ENCODE data around the gene MLST8.

The MLST8 gene

DNA sequence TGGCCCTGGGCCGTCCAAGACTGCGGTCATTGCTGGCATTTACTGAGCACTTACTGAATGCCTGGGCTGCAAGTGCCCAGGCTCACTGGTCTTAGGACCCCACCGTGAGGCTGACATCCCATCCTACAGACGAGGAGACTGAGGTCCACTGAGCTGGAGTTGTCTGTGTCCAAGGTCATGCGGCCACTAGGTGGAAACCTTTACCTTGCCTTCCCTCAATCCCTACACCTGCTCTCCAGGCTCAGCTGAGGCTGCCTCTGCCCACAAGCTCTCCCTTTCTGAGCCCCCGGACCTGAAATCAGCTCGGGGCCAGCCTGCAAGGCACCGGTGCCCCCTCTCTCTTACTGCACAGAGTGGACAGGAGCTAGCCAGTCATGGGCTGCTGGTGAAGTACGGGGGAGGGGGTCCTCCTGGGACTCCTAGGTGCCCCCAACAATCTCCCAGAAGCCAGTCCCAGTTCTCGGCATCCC is 10.4 kb upstream of the MLST8 start:
- H3K4me3 ChIP-seq (ENCODE audit: low read depth, low read length) = no peak overlapping the region
- TF ChIP-seq, protein P1, sequence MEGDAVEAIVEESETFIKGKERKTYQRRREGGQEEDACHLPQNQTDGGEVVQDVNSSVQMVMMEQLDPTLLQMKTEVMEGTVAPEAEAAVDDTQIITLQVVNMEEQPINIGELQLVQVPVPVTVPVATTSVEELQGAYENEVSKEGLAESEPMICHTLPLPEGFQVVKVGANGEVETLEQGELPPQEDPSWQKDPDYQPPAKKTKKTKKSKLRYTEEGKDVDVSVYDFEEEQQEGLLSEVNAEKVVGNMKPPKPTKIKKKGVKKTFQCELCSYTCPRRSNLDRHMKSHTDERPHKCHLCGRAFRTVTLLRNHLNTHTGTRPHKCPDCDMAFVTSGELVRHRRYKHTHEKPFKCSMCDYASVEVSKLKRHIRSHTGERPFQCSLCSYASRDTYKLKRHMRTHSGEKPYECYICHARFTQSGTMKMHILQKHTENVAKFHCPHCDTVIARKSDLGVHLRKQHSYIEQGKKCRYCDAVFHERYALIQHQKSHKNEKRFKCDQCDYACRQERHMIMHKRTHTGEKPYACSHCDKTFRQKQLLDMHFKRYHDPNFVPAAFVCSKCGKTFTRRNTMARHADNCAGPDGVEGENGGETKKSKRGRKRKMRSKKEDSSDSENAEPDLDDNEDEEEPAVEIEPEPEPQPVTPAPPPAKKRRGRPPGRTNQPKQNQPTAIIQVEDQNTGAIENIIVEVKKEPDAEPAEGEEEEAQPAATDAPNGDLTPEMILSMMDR (IDR thresholded peaks at IDR 0.05; ENCODE audit: low read depth, low read length) = peak; percentile 45
- TF ChIP-seq MYC (IDR thresholded peaks at IDR 0.05; ENCODE audit: low read depth, low read length) = no peak
- DNase-seq (ENCODE audit: low read depth) = peak; percentile 74

- no peak overlapping the region for H3K4me3 ChIP-seq (ENCODE audit: low read depth, low read length)
These were observed 9.7 kb upstream of the MLST8 start for GRCh38 chr16:2195322-2196161.

DNA sequence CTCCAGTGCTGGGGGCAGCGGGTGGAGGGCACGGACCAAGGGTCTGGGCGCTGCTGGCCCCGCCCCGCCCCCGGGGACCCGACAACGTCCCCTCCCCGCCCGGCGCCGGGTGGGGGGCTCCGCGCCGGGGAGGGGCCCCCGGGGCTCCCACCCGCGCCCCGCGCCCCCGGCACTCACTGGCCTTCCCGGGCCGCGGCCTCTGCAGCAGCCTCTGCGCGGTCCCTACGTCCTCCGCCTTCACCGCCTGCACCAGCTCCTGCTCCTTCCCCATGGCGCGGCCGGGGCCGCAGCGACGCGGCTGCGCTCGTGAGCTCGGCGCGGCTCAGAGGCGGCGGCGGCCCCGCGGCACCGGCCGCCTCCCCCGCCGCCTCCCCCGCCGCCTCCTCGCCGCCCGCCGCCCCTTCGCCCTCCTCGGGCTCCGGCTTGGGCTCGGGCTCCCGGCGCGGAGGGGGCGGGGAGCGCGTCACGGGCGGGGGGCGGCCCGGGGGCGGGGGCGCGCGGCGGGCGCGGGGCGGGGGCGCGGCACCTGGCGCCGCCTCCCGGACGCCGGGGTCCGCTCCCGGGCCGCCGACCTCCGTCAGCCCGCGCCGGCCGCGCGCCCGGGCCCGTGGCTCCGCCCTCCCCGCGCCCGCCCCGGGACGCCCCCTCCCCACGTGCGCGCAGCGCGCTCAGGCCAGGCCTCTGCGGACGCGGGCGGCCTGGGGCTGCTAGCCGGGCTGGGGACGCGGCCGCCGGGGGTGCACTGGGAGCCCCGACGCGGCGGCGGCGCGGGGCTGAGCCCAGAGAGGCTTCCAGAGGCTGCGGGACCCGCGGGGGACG is 8.9 kb upstream of the MLST8 start, which contains the start of gene CASKIN1:
CASKIN1 (minus strand) TSS at position 444 of the 819 bp plus-strand sequence; CDS start at position 271, 173 bp downstream.
- TF ChIP-seq MAX (IDR thresholded peaks at IDR 0.05; ENCODE audit: low read depth, low read length) (no peak), POLR2A (IDR thresholded peaks at IDR 0.05; ENCODE audit: extremely low read depth, insufficient read length) (no peak), MYC (IDR thresholded peaks at IDR 0.05; ENCODE audit: low read depth, low read length) (no peak)
- TF ChIP-seq, protein P1 (IDR thresholded peaks at IDR 0.05; ENCODE audit: low read depth, low read length) = no peak
- H3K4me3 ChIP-seq (ENCODE audit: low read depth, low read length) = no peak within 1 kb of the TSS
- DNase-seq (ENCODE audit: low read depth) = peak; percentile 55

More at GRCh38 chr16:2195322-2196161, 9.7 kb upstream of the MLST8 start:
- TF ChIP-seq POLR2A (IDR thresholded peaks at IDR 0.05; ENCODE audit: extremely low read depth, insufficient read length) = no peak
- no peak for TF ChIP-seq MYC (IDR thresholded peaks at IDR 0.05; ENCODE audit: low read depth, low read length)
- no peak for TF ChIP-seq MAX (IDR thresholded peaks at IDR 0.05; ENCODE audit: low read depth, low read length)
- TF ChIP-seq, protein P1 (IDR thresholded peaks at IDR 0.05; ENCODE audit: low read depth, low read length) = no peak
- no peak for DNase-seq (ENCODE audit: low read depth)

DNA sequence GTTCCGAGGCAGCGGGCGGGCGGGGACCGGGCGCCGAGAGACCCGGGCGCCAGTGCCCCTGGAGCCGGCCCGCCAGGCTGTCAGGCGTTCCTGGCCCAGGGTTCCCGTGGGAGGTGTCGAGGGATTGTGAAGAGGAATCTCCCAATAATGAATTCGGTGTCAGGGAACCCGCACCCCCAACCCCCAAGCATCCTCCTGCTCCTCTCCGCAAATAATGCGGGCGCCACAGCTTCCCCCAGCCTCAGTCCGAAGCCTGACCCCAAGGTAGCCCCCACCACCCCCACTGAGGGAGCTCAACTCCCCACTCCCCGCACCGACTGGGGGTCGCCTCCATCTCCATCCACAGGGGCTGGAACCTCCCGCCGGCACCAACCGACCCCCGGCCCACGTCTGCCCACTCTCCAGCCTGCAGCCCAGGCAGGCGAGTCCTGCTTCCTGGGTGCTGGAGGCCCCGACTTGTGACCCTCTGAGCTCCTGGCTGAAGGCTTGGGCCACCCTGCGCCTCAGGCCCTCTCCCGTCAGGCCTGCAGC is 8.2 kb upstream of the MLST8 start:
- TF ChIP-seq, protein P1 (IDR thresholded peaks at IDR 0.05; ENCODE audit: low read depth, low read length) = no peak
- TF ChIP-seq MAX (IDR thresholded peaks at IDR 0.05; ENCODE audit: low read depth, low read length) (no peak), POLR2A (IDR thresholded peaks at IDR 0.05; ENCODE audit: extremely low read depth, insufficient read length) (no peak), MYC (IDR thresholded peaks at IDR 0.05; ENCODE audit: low read depth, low read length) (no peak)
- H3K4me3 ChIP-seq (ENCODE audit: low read depth, low read length) = no peak overlapping the region
- no peak for DNase-seq (ENCODE audit: low read depth)

GRCh38 chr16:2197765-2198164 is 7.5 kb upstream of the MLST8 start:
- no peak for DNase-seq (ENCODE audit: low read depth)
- TF ChIP-seq MAX (IDR thresholded peaks at IDR 0.05; ENCODE audit: low read depth, low read length) = no peak
- TF ChIP-seq MYC (IDR thresholded peaks at IDR 0.05; ENCODE audit: low read depth, low read length) = no peak
- TF ChIP-seq, protein P1 (IDR thresholded peaks at IDR 0.05; ENCODE audit: low read depth, low read length) = no peak
- no peak for TF ChIP-seq POLR2A (IDR thresholded peaks at IDR 0.05; ENCODE audit: extremely low read depth, insufficient read length)

More at GRCh38 chr16:2197765-2198164, 7.5 kb upstream of the MLST8 start:
- H3K4me3 ChIP-seq (ENCODE audit: low read depth, low read length) = no peak overlapping the region

Measured in NB4 (cell line).